OCI-LY1 (cell line): ENCODE measurements around the gene ATXN1.

Experiments used
- H2AFZ ChIP-seq: fragments of 200-600 bp; sonication (generic), shearing (Covaris generic); 2 replicates; pipeline ENCODE4 v1.6.0; 2014; ENCODE audit warnings: antibody characterized with exemption, mild to moderate bottlenecking, low read length
- H3F3A ChIP-seq: fragments of 200-600 bp; sonication (generic), shearing (Covaris generic); 2 replicates; pipeline ENCODE4 v1.6.0; 2014; ENCODE audit warnings: mild to moderate bottlenecking, antibody characterized with exemption, low read length, moderate library complexity; ENCODE audit not compliant: insufficient read depth
- H3K27ac ChIP-seq: fragments of 200-600 bp; sonication (generic); 2 replicates; pipeline ENCODE4 v1.5.1; 2014; ENCODE audit warnings: low read length, mixed run types, mild to moderate bottlenecking, low read depth; ENCODE audit not compliant: poor library complexity, severe bottlenecking
- H3K27me3 ChIP-seq: fragments of 200-600 bp; sonication (generic); 2 replicates; pipeline ENCODE4 v1.6.0; 2014; ENCODE audit warnings: antibody characterized with exemption, mild to moderate bottlenecking, low read length, moderate library complexity; ENCODE audit not compliant: insufficient read depth
- H3K36me3 ChIP-seq: fragments of 200-600 bp; sonication (generic); 2 replicates; pipeline ENCODE4 v1.6.1; 2014; ENCODE audit warnings: mild to moderate bottlenecking, antibody characterized with exemption, low read length, moderate library complexity, mixed read lengths; ENCODE audit not compliant: insufficient read depth
- H3K4me1 ChIP-seq: fragments of 200-600 bp; sonication (generic); 2 replicates; pipeline ENCODE4 v1.5.1; 2014; ENCODE audit warnings: mild to moderate bottlenecking, low read length, moderate library complexity; ENCODE audit not compliant: insufficient read depth, severe bottlenecking
- H3K4me2 ChIP-seq: fragments of 200-600 bp; sonication (generic), shearing (Covaris generic); 2 replicates; pipeline ENCODE4 v1.6.1; 2014; ENCODE audit warnings: low read length
- H3K4me3 ChIP-seq: fragments of 200-600 bp; sonication (generic); 2 replicates; pipeline ENCODE4 v1.5.1; 2014; ENCODE audit warnings: low read length, low read depth, mild to moderate bottlenecking, mixed read lengths; ENCODE audit not compliant: poor library complexity, severe bottlenecking
- H3K79me2 ChIP-seq: fragments of 200-600 bp; shearing (Covaris generic); 2 replicates; pipeline ENCODE4 v1.6.1; 2016; ENCODE audit warnings: mixed run types, low read length, mixed read lengths; ENCODE audit not compliant: insufficient read depth
- H3K9ac ChIP-seq: fragments of 200-600 bp; sonication (generic), shearing (Covaris generic); 2 replicates; pipeline ENCODE4 v1.6.1; 2014; ENCODE audit warnings: mild to moderate bottlenecking, low read length, mixed read lengths
- H3K9me2 ChIP-seq: fragments of 200-600 bp; sonication (generic), shearing (Covaris generic); 2 replicates; pipeline ENCODE4 v1.6.1; 2014; ENCODE audit warnings: low read depth, mild to moderate bottlenecking, low read length, mixed read lengths
- H3K9me3 ChIP-seq: fragments of 200-600 bp; shearing (Covaris generic); 2 replicates; pipeline ENCODE4 v1.6.1; 2014; ENCODE audit warnings: low read length, mixed read lengths
- H4K20me1 ChIP-seq: fragments of 200-600 bp; sonication (generic), shearing (Covaris generic); 2 replicates; pipeline ENCODE4 v1.6.0; 2016; ENCODE audit warnings: mild to moderate bottlenecking, low read length; ENCODE audit not compliant: insufficient read depth
- EZH2 ChIP-seq: fragments of 200-600 bp; sonication (generic), shearing (Covaris generic); IDR thresholded peaks from 2 replicates; pipeline ENCODE4 v1.8.0; 2017; ENCODE audit warnings: borderline replicate concordance, mixed run types, mild to moderate bottlenecking, antibody characterized with exemption, low read length, moderate library complexity, mixed read lengths
- TF ChIP-seq, protein P1 (sequence below): fragments of 200-600 bp; sonication (generic), shearing (Covaris generic); IDR thresholded peaks from 2 replicates; pipeline ENCODE4 v1.5.1; 2017; ENCODE audit warnings: mild to moderate bottlenecking, antibody characterized with exemption, low read length, moderate library complexity, mixed read lengths

Gene ATXN1

DNA sequence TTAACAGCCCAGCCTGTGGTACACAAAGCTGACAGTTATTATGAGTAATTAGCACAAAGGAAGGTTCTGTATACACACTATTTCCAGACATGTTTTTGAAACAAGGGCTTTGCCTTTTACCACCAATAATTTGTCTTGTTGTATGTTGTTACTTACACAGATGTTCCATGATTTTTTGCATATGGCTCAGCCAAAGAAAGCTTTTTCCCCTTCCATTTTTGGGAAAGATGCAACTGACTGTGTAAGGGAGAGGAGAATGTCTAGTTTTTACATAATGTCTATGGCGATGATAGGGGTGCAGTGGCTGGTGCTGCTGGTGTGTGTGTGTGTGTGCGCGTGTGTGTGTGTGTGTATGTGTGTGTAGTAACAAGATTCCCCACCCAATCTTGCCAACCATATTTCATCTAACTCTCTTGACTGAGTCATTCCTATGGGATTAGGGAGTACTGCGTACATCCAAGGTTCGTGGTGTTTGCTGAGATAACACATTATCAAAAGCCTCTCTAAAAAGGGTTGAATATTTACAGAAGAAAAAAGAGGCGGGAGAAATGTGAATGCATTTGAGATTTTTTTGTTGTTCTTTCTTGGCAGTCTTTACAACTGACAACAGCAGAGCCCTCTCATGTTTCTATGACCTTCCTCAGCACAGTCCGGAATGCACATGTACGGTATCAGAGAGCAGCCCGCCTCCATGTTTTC, 330.7 kb downstream of the ATXN1 start:
- H2AFZ ChIP-seq, result no peak overlapping the region
- H3K4me3 ChIP-seq, result no peak overlapping the region
- TF ChIP-seq, protein P1, sequence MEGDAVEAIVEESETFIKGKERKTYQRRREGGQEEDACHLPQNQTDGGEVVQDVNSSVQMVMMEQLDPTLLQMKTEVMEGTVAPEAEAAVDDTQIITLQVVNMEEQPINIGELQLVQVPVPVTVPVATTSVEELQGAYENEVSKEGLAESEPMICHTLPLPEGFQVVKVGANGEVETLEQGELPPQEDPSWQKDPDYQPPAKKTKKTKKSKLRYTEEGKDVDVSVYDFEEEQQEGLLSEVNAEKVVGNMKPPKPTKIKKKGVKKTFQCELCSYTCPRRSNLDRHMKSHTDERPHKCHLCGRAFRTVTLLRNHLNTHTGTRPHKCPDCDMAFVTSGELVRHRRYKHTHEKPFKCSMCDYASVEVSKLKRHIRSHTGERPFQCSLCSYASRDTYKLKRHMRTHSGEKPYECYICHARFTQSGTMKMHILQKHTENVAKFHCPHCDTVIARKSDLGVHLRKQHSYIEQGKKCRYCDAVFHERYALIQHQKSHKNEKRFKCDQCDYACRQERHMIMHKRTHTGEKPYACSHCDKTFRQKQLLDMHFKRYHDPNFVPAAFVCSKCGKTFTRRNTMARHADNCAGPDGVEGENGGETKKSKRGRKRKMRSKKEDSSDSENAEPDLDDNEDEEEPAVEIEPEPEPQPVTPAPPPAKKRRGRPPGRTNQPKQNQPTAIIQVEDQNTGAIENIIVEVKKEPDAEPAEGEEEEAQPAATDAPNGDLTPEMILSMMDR, result no peak
- no peak for TF ChIP-seq EZH2
- no peaks in the 10 kb centered on the region for H4K20me1 ChIP-seq
- no peaks in the 10 kb centered on the region for H3K9me3 ChIP-seq
- no peaks in the 10 kb centered on the region for H3K4me1 ChIP-seq
- H3K27me3 ChIP-seq, result no peaks in the 10 kb centered on the region
- no peak overlapping the region for H3K9ac ChIP-seq
- H3F3A ChIP-seq, result no peaks in the 10 kb centered on the region
- H3K79me2 ChIP-seq, result no peaks in the 10 kb centered on the region
- no peak overlapping the region for H3K27ac ChIP-seq
- H3K36me3 ChIP-seq, result no peaks in the 10 kb centered on the region
- no peaks in the 10 kb centered on the region for H3K9me2 ChIP-seq
- H3K4me2 ChIP-seq, result no peak overlapping the region

DNA sequence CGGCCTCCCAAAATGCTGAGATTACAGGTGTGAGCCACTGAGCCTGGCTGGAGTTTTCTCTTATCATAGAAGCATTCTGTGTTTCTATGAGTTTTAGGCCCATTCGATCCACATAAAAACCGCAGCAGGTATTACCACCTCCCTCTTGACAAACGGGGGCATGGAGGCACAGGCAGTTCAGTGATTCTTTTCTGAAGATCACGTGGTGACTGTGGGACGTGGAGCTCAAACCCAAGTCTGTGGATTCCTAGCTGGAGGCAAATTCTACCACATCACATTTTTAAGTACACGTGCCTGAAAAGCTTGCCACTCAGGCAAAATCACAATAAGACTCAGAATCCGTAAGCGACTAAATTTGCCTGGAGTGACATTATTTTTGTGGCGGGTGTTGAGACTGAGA, 331.6 kb downstream of the ATXN1 start:
- Histone ChIP-seq H3K27ac (no peak overlapping the region), H4K20me1 (no peaks in the 10 kb centered on the region)

DNA sequence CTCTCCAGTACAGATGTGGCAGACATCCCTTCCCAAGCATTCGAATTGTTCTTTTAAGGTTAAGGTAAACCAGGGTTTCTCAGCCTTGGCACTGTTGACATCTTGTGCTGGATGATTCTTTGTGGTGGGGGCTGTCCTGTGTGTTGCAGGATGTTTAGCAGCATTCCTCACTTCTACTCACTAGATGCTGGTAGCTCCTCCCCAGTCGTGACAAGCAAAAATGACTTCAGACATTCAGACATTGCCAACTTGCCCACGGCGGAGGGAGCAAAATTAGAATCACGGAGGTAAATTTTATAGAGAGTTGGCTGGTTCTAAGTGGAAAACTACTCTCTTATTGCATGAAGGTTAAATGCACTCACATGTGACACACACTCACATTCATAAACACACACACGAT, 334.1 kb downstream of the ATXN1 start:
- no peak overlapping the region for H3K4me2 ChIP-seq
- H4K20me1 ChIP-seq, result no peaks in the 10 kb centered on the region
- 0 out of 2 replicates have a peak, but pooled peaks cover 4% of the 10 kb centered on the region for H3K27me3 ChIP-seq
- no peak overlapping the region for H2AFZ ChIP-seq
- H3F3A ChIP-seq, result no peaks in the 10 kb centered on the region
- no peaks in the 10 kb centered on the region for H3K9me2 ChIP-seq
- no peak overlapping the region for H3K9ac ChIP-seq
- no peaks in the 10 kb centered on the region for H3K4me1 ChIP-seq
- no peaks in the 10 kb centered on the region for H3K79me2 ChIP-seq
- no peaks in the 10 kb centered on the region for H3K36me3 ChIP-seq
- no peak overlapping the region for H3K27ac ChIP-seq
- TF ChIP-seq, protein P1, result no peak
- no peak for TF ChIP-seq EZH2
- H3K9me3 ChIP-seq, result no peaks in the 10 kb centered on the region
- no peak overlapping the region for H3K4me3 ChIP-seq

More for the DNA sequence above, 331.6 kb downstream of the ATXN1 start:
- Histone ChIP-seq H3F3A (no peaks in the 10 kb centered on the region), H3K9me3 (no peaks in the 10 kb centered on the region), H3K4me3 (no peak overlapping the region), H3K9ac (no peak overlapping the region), H3K4me1 (no peaks in the 10 kb centered on the region), H3K36me3 (no peaks in the 10 kb centered on the region), H3K9me2 (no peaks in the 10 kb centered on the region), H3K27me3 (no peaks in the 10 kb centered on the region), H3K4me2 (no peak overlapping the region), H3K79me2 (no peaks in the 10 kb centered on the region), H2AFZ (no peak overlapping the region)
- TF ChIP-seq, protein P1, result no peak
- no peak for TF ChIP-seq EZH2
